GM10266 (cell line): Measurements from ENCODE around the gene FOXL2.

Source experiments
- DNase-seq: peaks from one replicate; pipeline ENCODE4 v3.0.0; 2012; ENCODE audit errors: extremely low spot score
- CTCF ChIP-seq: IDR thresholded peaks from 2 replicates; pipeline ENCODE4 v1.5.1; 2012; ENCODE audit warnings: mild to moderate bottlenecking, low read depth; ENCODE audit not compliant: control insufficient read depth, insufficient read depth; ENCODE audit errors: missing control alignments

Gene FOXL2

GRCh38 chr3:138945709-138946662 lies 951 bp downstream of the FOXL2 start:
- peak; percentile 9 for TF ChIP-seq CTCF
- DNase-seq = no peak

- TF ChIP-seq CTCF = no peak
- DNase-seq = no peak
Observed at GRCh38 chr3:138944929-138945708, 1.8 kb downstream of the FOXL2 start.

GRCh38 chr3:138944654-138944928 lies 2.3 kb downstream of the FOXL2 start:
- TF ChIP-seq CTCF = no peak
- DNase-seq = no peak

GRCh38 chr3:138943724-138944653 lies 2.9 kb downstream of the FOXL2 start:
- no peak for DNase-seq
- TF ChIP-seq CTCF = no peak

- DNase-seq = no peak
- no peak for TF ChIP-seq CTCF
Observed at GRCh38 chr3:138942861-138943623, 3.9 kb downstream of the FOXL2 start.

GRCh38 chr3:138942271-138942670 lies 4.7 kb downstream of the FOXL2 start:
- no peak for DNase-seq
- TF ChIP-seq CTCF = no peak
